Right lobe of liver (tissue), 4 donors: ENCODE measurements around the gene ENOPH1.

Experiments
- CTCF ChIP-seq, 4 donors: fragments of 200-600 bp in 3 of 4; fragments of 450-650 bp in 1 of 4; IDR thresholded peaks; one replicate each; pipeline versions ENCODE4 v1.5.1 to v1.8.0; 2016 to 2022; ENCODE audit warnings: antibody characterized with exemption in 4 of 4, mild to moderate bottlenecking in 2 of 4
- POLR2A ChIP-seq: fragments of 450-650 bp; IDR thresholded peaks from one replicate; pipeline ENCODE4 v1.6.1; 2017; ENCODE audit warnings: antibody characterized with exemption, mild to moderate bottlenecking
- donor health status: DM: no; HTN: no; CAD: no.
- donor health status: DM: no; HTN: no; CAD: no.
- donor health status: DM: no; HTN: yes; CAD: no.

GRCh38 chr4:82428969-82429727, 1.2 kb upstream of the ENOPH1 start:
- TF ChIP-seq CTCF (IDR thresholded peaks at IDR 0.05) (peak; percentile 94 to 98 (median 96)), POLR2A (peak; percentile 82)
